ENCODE measurements around the gene L1CAM. TPM values are rescaled to one million over a fixed set of nuclear protein-coding genes. Genes with fewer than 3 reads are reported as not detected.

The L1CAM gene
- total and polyA plus RNA-seq, 9 of the 15 experiments (the other 6 are each of a cell fraction or from before 2014, with no cell fraction given): 0.09 to 0.86 (median 0.26) TPM; not detected in 3

DNA sequence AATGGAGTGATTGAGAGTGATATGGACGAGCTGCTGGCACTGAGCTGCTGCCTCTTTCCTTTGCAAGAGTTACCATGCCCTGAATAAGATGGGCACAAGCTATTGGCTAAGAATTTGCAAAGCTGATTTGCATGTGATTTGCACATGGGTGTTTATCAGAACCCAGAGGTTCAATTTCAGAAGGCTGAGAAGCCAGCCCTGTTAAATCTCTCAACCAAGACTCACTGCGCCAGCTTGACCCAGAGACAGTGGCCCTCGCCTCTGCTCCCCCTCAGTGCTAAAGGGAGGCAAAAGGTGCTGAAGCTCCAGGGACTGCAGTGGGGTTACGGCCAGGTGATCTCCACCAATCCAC is 39.4 kb upstream of the L1CAM start (continued):
- peak; percentile 62; the same call in 1 of the 2 replicates for TF ChIP-seq GTF2A2 (tag; IDR thresholded peaks at IDR 0.05)
- TF ChIP-seq, protein P1, sequence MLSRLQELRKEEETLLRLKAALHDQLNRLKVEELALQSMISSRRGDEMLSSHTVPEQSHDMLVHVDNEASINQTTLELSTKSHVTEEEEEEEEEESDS (CRISPR knock-in tag; IDR thresholded peaks at IDR 0.05): peak; percentile 64; the same call in 1 of the 2 replicates
- no peak for TF ChIP-seq POLR2G (IDR thresholded peaks at IDR 0.05; ENCODE audit: low read depth, low read length)
- TF ChIP-seq ZNF384 (IDR thresholded peaks at IDR 0.05; ENCODE audit: low read depth, low read length): no peak

DNA sequence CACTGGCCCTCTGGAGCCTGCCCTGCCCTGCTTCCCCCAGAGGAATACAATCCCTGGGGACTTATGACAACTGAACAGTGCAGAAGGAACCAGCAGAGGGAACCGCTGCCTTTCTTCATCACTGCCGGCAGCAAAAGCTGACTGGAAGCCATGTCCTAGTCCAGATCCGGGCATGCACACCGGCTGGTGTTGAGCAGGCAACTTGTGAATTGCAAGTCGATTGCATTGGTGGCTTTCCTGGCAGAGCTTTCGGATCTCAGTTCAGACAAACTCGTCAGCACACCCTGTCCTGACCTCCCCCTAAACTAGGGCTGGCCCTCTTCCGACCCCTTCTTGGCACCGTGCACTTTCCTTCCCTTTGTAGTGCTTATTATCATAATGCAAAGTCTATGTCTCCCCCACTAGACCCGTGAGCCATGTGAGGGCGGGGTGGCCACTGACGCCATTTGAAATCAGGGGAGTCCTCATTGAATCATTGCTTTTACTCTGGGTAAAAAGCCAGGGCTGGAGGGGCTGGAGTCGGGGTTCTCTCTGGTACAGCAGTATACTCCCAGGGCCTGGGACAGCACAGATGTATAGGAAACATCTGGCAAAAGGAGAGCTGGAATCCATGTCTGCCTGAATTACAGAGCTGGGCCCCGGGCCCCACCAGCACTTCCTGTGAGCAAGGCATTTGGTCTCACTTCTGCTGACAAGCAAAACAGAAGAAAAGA is 38.3 kb upstream of the L1CAM start:
- peaks cover 22 to 58% of the 10 kb centered on the region in 2 experiments; a peak in 4 of 5 replicates for H3K4me1 ChIP-seq (replicated peaks in 1 of 2; ENCODE audit: control insufficient read depth in 2 of 2, insufficient read depth in 2 of 2, low read length in 2 of 2)
- no peak overlapping the region; the same call in 1 of the 2 replicates for H3K4me3 ChIP-seq
- WGBS (ENCODE audit: insufficient coverage, low coverage, missing lambda C conversion rate): 13% methylated on average over 13 of the region's 14 CpGs
- FAIRE-seq (peak; percentile 55), DNase-seq (ENCODE audit: extremely low read depth in 1 of 4, low spot score in 3 of 4) (peak in 2 of 4 experiments; percentile 41 to 72), ATAC-seq (peak; percentile 6; the same call in 2 of the 3 replicates)
- peak overlapping the region; percentile 93 to 96 for H3K9ac ChIP-seq (ENCODE audit: insufficient read depth in 1 of 2, low read depth in 2 of 2, low read length in 2 of 2)
- H3K36me3 ChIP-seq (ENCODE audit: control insufficient read depth, insufficient read depth, low read length): peaks cover 17% of the 10 kb centered on the region; the same call in 2 of the 3 replicates
- H2AFZ ChIP-seq (ENCODE audit: low read depth, low read length): peak overlapping the region; percentile 54; the same call in 1 of the 2 replicates
- intact Hi-C loops (cut with micrococcal nuclease) (loop anchor here (1.0 kb wide), 1 partner anchor 23 kb away; no protein-coding TSS in a partner anchor), in situ Hi-C loops (cut with MboI) (no loop called here)
- ChIA-PET CTCF (ENCODE audit: low intra/inter-chr PET ratio) (interaction anchor here (1.3 kb wide), 1 partner anchor 23 kb away, joined by 3 read pairs; no protein-coding TSS in a partner anchor), POLR2A (interaction anchor here (0.5 to 2.1 kb wide), 9 partner anchors 11 to 130 kb away, joined by 3 to 7 read pairs (median 4); partner anchors contain the start of genes IDH3G, RENBP and SSR4)
- peaks cover 47% of the 10 kb centered on the region for H3K79me2 ChIP-seq (ENCODE audit: control insufficient read depth, insufficient read depth, low read length)
- H3K4me2 ChIP-seq (ENCODE audit: insufficient read depth, low read length): peak overlapping the region; percentile 97
- no peaks in the 10 kb centered on the region for H3K9me1 ChIP-seq (ENCODE audit: control insufficient read depth, insufficient read depth, low read length)
- no peaks in the 10 kb centered on the region for H3K27me3 ChIP-seq (ENCODE audit: control insufficient read depth in 2 of 2, insufficient read depth in 2 of 2, low read length in 2 of 2)
- H4K20me1 ChIP-seq (replicated peaks; ENCODE audit: control insufficient read depth, insufficient read depth, low read length): no peaks in the 10 kb centered on the region
- BruUV-seq (replicated peaks): no TSS peak
- no peaks in the 10 kb centered on the region for H3K9me3 ChIP-seq (replicated peaks; ENCODE audit: control insufficient read depth, insufficient read depth, low read depth, low read length)
- peak overlapping the region; percentile 98; the same call in 2 of the 3 replicates for H3K27ac ChIP-seq (ENCODE audit: extremely low read depth, low read depth, low read length)
- TF ChIP-seq, protein P2, sequence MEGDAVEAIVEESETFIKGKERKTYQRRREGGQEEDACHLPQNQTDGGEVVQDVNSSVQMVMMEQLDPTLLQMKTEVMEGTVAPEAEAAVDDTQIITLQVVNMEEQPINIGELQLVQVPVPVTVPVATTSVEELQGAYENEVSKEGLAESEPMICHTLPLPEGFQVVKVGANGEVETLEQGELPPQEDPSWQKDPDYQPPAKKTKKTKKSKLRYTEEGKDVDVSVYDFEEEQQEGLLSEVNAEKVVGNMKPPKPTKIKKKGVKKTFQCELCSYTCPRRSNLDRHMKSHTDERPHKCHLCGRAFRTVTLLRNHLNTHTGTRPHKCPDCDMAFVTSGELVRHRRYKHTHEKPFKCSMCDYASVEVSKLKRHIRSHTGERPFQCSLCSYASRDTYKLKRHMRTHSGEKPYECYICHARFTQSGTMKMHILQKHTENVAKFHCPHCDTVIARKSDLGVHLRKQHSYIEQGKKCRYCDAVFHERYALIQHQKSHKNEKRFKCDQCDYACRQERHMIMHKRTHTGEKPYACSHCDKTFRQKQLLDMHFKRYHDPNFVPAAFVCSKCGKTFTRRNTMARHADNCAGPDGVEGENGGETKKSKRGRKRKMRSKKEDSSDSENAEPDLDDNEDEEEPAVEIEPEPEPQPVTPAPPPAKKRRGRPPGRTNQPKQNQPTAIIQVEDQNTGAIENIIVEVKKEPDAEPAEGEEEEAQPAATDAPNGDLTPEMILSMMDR (IDR thresholded peaks at IDR 0.05 in 2 of 3, conservative IDR thresholded peaks at IDR 0.05 in 1 of 3; ENCODE audit: insufficient read depth in 2 of 3, low read depth in 1 of 3, low read length in 3 of 3): peak; percentile 58 to 60 (median 59)
- 0 out of 2 replicates have a peak, but pooled peaks have one; percentile 25 for TF ChIP-seq GABPB1 (CRISPR knock-in tag; IDR thresholded peaks at IDR 0.05)
- peak; percentile 32 to 66; a peak in 3 of 4 replicates for TF ChIP-seq RAD21 (CRISPR knock-in tag; conservative IDR thresholded peaks at IDR 0.05 in 1 of 2, IDR thresholded peaks at IDR 0.05 in 1 of 2)
- TF ChIP-seq, protein P3, sequence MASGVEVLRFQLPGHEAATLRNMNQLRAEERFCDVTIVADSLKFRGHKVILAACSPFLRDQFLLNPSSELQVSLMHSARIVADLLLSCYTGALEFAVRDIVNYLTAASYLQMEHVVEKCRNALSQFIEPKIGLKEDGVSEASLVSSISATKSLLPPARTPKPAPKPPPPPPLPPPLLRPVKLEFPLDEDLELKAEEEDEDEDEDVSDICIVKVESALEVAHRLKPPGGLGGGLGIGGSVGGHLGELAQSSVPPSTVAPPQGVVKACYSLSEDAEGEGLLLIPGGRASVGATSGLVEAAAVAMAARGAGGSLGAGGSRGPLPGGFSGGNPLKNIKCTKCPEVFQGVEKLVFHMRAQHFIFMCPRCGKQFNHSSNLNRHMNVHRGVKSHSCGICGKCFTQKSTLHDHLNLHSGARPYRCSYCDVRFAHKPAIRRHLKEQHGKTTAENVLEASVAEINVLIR (CRISPR knock-in tag; IDR thresholded peaks at IDR 0.05): no peak
- 0 out of 2 replicates have a peak, but pooled peaks have one; percentile 32 for TF ChIP-seq SMC3 (conservative IDR thresholded peaks at IDR 0.05; ENCODE audit: insufficient read depth, low read depth, low read length)
- peak; percentile 24; the same call in 1 of the 2 replicates for TF ChIP-seq EP400 (IDR thresholded peaks at IDR 0.05)

Measured in K562 (cell line).